H1 (cell line): ENCODE results near the gene PXN. TPM values are rescaled to one million over a fixed set of nuclear protein-coding genes. Genes with fewer than 3 reads are reported as not detected.

ENCODE experiments used
- CTCF ChIA-PET: fragments of 300-600 bp; sonication (Branson Sonifier 250); formaldehyde crosslinking; loops from one replicate; lab custom pipeline; 2021; ENCODE audit not compliant: partially characterized antibody; lab: Charles Lee
- POLR2A ChIA-PET: fragments of 300-600 bp; sonication (Branson Sonifier 250); formaldehyde crosslinking; loops from one replicate; lab custom pipeline; 2021; ENCODE audit warnings: inconsistent platforms; ENCODE audit not compliant: partially characterized antibody; lab: Charles Lee
- DNase-seq, 2 experiments: peaks; one replicate each; pipeline versions ENCODE4 v3.0.0 to v3.0.0-alpha.2; 2010 to 2022; ENCODE audit warnings: low spot score in 2 of 2, low read depth in 1 of 2, mixed read lengths in 1 of 2
- FAIRE-seq: peaks from 2 replicates; lab custom pipeline; 2011; peaks lifted over from hg19 to GRCh38; lab: Jason Lieb, UNC
- H2AFZ ChIP-seq: 2 replicates; pipeline ENCODE4 v1.8.1; 2012; ENCODE audit warnings: low read length, inconsistent platforms
- H2AK5ac ChIP-seq: 2 replicates; pipeline ENCODE4 v1.6.1; 2013; ENCODE audit warnings: low read depth, low read length
- H2BK120ac ChIP-seq: replicated peaks from 2 replicates; pipeline ENCODE3; 2013; ENCODE audit warnings: low read depth, low read length, inconsistent platforms
- H2BK12ac ChIP-seq: 2 replicates; pipeline ENCODE4 v1.6.1; 2013; ENCODE audit warnings: low read depth, low read length
- H2BK15ac ChIP-seq: 2 replicates; pipeline ENCODE4 v1.6.1; 2013; ENCODE audit warnings: low read length
- H2BK20ac ChIP-seq: 2 replicates; pipeline ENCODE4 v1.6.1; 2013; ENCODE audit warnings: low read length
- H2BK5ac ChIP-seq: 2 replicates; pipeline ENCODE4 v1.6.1; 2013; ENCODE audit warnings: low read depth, low read length
- H3K14ac ChIP-seq: 2 replicates; pipeline ENCODE4 v1.6.1; 2013; ENCODE audit warnings: inconsistent platforms; ENCODE audit not compliant: insufficient read length
- H3K18ac ChIP-seq: 2 replicates; pipeline ENCODE4 v1.6.1; 2013; ENCODE audit warnings: low read length; ENCODE audit errors: extremely low read depth
- H3K23ac ChIP-seq: 2 replicates; pipeline ENCODE4 v1.6.1; 2013; ENCODE audit warnings: inconsistent platforms; ENCODE audit not compliant: insufficient read length
- H3K23me2 ChIP-seq: 2 replicates; pipeline ENCODE4 v1.6.1; 2013; ENCODE audit warnings: low read depth, low read length
- H3K27ac ChIP-seq: 2 replicates; pipeline ENCODE4 v1.6.1; 2011; ENCODE audit warnings: low read depth, low read length, inconsistent platforms
- H3K27me3 ChIP-seq, 4 experiments: replicated peaks in 1 of 4; 1 replicate in 1 of 4; 2 replicates in 3 of 4; pipeline versions ENCODE4 v1.6.1 to v1.8.1; 2011 to 2013; ENCODE audit warnings: low read length in 3 of 4, mild to moderate bottlenecking in 3 of 4, inconsistent platforms in 2 of 4, mixed read lengths in 2 of 4, moderate library complexity in 1 of 4; ENCODE audit not compliant: control insufficient read depth in 3 of 4, insufficient read depth in 3 of 4; ENCODE audit errors: extremely low read depth in 1 of 4
- H3K36me3 ChIP-seq, 4 experiments: 2 replicates each; pipeline versions ENCODE4 v1.6.1 to v1.8.1; 2011 to 2013; ENCODE audit warnings: mild to moderate bottlenecking in 4 of 4, low read length in 3 of 4, moderate library complexity in 2 of 4, control low read depth in 1 of 4, inconsistent platforms in 1 of 4; ENCODE audit not compliant: insufficient read depth in 4 of 4, control insufficient read depth in 2 of 4
- H3K4ac ChIP-seq: replicated peaks from 2 replicates; pipeline ENCODE3; 2013; ENCODE audit warnings: low read length, low read depth, mixed read lengths, inconsistent platforms; ENCODE audit not compliant: insufficient read length
- H3K4me1 ChIP-seq, 4 experiments: replicated peaks in 1 of 4; 1 replicate in 1 of 4; 2 replicates in 3 of 4; pipeline versions ENCODE4 v1.6.1 to v1.8.1; 2011 to 2013; ENCODE audit warnings: low read length in 3 of 4, inconsistent platforms in 2 of 4, mixed read lengths in 1 of 4; ENCODE audit not compliant: insufficient read depth in 4 of 4, control insufficient read depth in 3 of 4
- H3K4me2 ChIP-seq, 2 experiments: 2 replicates each; pipeline versions ENCODE4 v1.6.1 to v1.8.1; 2011 to 2013; ENCODE audit warnings: low read depth in 2 of 2, low read length in 2 of 2, control low read depth in 1 of 2, inconsistent platforms in 1 of 2, mild to moderate bottlenecking in 1 of 2; ENCODE audit not compliant: insufficient read depth in 1 of 2
- H3K4me3 ChIP-seq, 4 experiments: fragments of 200-600, 300-600 bp in 1 of 4; sonication (generic), shearing (Covaris generic), sonication (Bioruptor Twin) in 1 of 4; 2 replicates each; pipeline versions ENCODE4 v1.5.1 to v1.8.1; 2011 to 2016; ENCODE audit warnings: low read length in 4 of 4, low read depth in 3 of 4, control low read depth in 2 of 4, inconsistent platforms in 2 of 4, mild to moderate bottlenecking in 2 of 4, mixed read lengths in 1 of 4, moderate library complexity in 1 of 4; ENCODE audit not compliant: insufficient read depth in 2 of 4; ENCODE audit errors: extremely low read depth in 1 of 4
- H3K56ac ChIP-seq: replicated peaks from 2 replicates; pipeline ENCODE3; 2013; ENCODE audit warnings: low read depth, mild to moderate bottlenecking, mixed read lengths, low read length, inconsistent platforms; ENCODE audit not compliant: insufficient read length
- H3K79me1 ChIP-seq: 2 replicates; pipeline ENCODE4 v1.6.1; 2013; ENCODE audit warnings: low read depth, low read length, control low read depth
- H3K79me2 ChIP-seq, 2 experiments: 2 replicates each; pipeline versions ENCODE4 v1.6.1 to v1.8.1; 2012 to 2013; ENCODE audit warnings: low read length in 2 of 2, mild to moderate bottlenecking in 2 of 2, inconsistent platforms in 1 of 2; ENCODE audit not compliant: insufficient read depth in 2 of 2, control insufficient read depth in 1 of 2
- H3K9ac ChIP-seq, 4 experiments: replicated peaks in 1 of 4; 1 replicate in 1 of 4; 2 replicates in 3 of 4; pipeline versions ENCODE4 v1.6.1 to v1.8.1; 2011 to 2013; ENCODE audit warnings: low read depth in 3 of 4, low read length in 3 of 4, control low read depth in 2 of 4, mild to moderate bottlenecking in 2 of 4, moderate library complexity in 2 of 4, inconsistent platforms in 1 of 4; ENCODE audit errors: extremely low read depth in 1 of 4
- H3K9me3 ChIP-seq, 2 experiments: 2 replicates each; pipeline versions ENCODE4 v1.6.1 to v1.8.1; 2012 to 2013; ENCODE audit warnings: mild to moderate bottlenecking in 2 of 2, moderate library complexity in 2 of 2, control low read depth in 1 of 2, inconsistent platforms in 1 of 2, low read depth in 1 of 2, low read length in 1 of 2, mixed read lengths in 1 of 2; ENCODE audit not compliant: insufficient read depth in 2 of 2
- H4K20me1 ChIP-seq, 2 experiments: replicated peaks in 1 of 2; 2 replicates each; pipeline versions ENCODE3 to v1.8.1; 2011 to 2013; ENCODE audit warnings: inconsistent platforms in 2 of 2, low read length in 2 of 2, mild to moderate bottlenecking in 1 of 2; ENCODE audit not compliant: insufficient read depth in 2 of 2, control insufficient read depth in 1 of 2
- H4K5ac ChIP-seq: 2 replicates; pipeline ENCODE4 v1.6.1; 2013; ENCODE audit warnings: low read length, low read depth, mixed read lengths, inconsistent platforms; ENCODE audit not compliant: insufficient read length
- H4K8ac ChIP-seq: 2 replicates; pipeline ENCODE4 v1.8.0; 2013; ENCODE audit warnings: mild to moderate bottlenecking, moderate library complexity, low read length, inconsistent platforms; ENCODE audit not compliant: insufficient read depth; ENCODE audit errors: extremely low read depth
- H4K91ac ChIP-seq: replicated peaks from 2 replicates; pipeline ENCODE3; 2013; ENCODE audit warnings: low read length, mixed read lengths, inconsistent platforms; ENCODE audit not compliant: insufficient read length
- EGR1 ChIP-seq: IDR thresholded peaks from 2 replicates; pipeline ENCODE4 v1.6.1; 2011; ENCODE audit warnings: low read depth, low read length, borderline replicate concordance
- GTF2F1 ChIP-seq: IDR thresholded peaks from 2 replicates; pipeline ENCODE4 v1.6.1; 2012; ENCODE audit warnings: low read depth, low read length, improper control_type of control experiment, borderline replicate concordance
- PHF8 ChIP-seq: fragments of 200-600 bp; sonication (generic); conservative IDR thresholded peaks from 2 replicates; pipeline ENCODE4 v1.7.1; 2012; ENCODE audit warnings: low read depth, mild to moderate bottlenecking, inconsistent platforms, low read length, moderate library complexity
- POLR2A ChIP-seq, 2 experiments: IDR thresholded peaks; 1 replicate in 1 of 2; 2 replicates in 1 of 2; pipeline ENCODE4 v1.6.1; 2011; ENCODE audit warnings: low read depth in 2 of 2, low read length in 2 of 2, mild to moderate bottlenecking in 2 of 2; ENCODE audit errors: control extremely low read depth in 1 of 2
- RAD21 ChIP-seq, 2 experiments: IDR thresholded peaks in 1 of 2; conservative IDR thresholded peaks in 1 of 2; 2 replicates each; pipeline ENCODE4 v1.6.1; 2011; ENCODE audit warnings: low read depth in 2 of 2, low read length in 2 of 2, improper control_type of control experiment in 1 of 2, inconsistent platforms in 1 of 2, mild to moderate bottlenecking in 1 of 2, moderate library complexity in 1 of 2
- RFX5 ChIP-seq: IDR thresholded peaks from 2 replicates; pipeline ENCODE4 v1.6.1; 2011; ENCODE audit warnings: low read depth, low read length, improper control_type of control experiment, borderline replicate concordance
- SIN3A ChIP-seq, 2 experiments: IDR thresholded peaks in 1 of 2; conservative IDR thresholded peaks in 1 of 2; 2 replicates each; pipeline ENCODE4 v1.6.1; 2011 to 2012; ENCODE audit warnings: low read length in 2 of 2, improper control_type of control experiment in 1 of 2, low read depth in 1 of 2, mild to moderate bottlenecking in 1 of 2
- WGBS, 2 experiments: shearing (Covaris generic) in 1 of 2; methylation state at CpG; one replicate each; pipeline versions ENCODE4 v1.1.6 to v1.1.7; 2013 to 2015; ENCODE audit warnings: low lambda C conversion rate in 2 of 2, mixed read lengths in 2 of 2, inconsistent platforms in 1 of 2, low coverage in 1 of 2, missing lambda C conversion rate in 1 of 2; ENCODE audit not compliant: insufficient replicate concordance in 2 of 2, insufficient coverage in 1 of 2, insufficient read length in 1 of 2; ENCODE audit errors: extremely low coverage in 1 of 2, missing lambda C conversion rate in 1 of 2; 5-methylcytosine and 5-hydroxymethylcytosine counted together
- long read RNA-seq, 2 experiments: library from RNA in 1 of 2; library from capped mRNA in 1 of 2; stranded (forward); transcript quantifications; one replicate each; pipeline ENCODE4 v2.0.0, GENCODE V29; 2021; ENCODE audit warnings: inconsistent platforms in 1 of 2
- polyA minus RNA-seq, 3 experiments: library from RNA; depleted of rRNA, polyadenylated mRNA; stranded (reverse); fragments of >200 nt; gene quantifications; 1 replicate in 2 of 3; 2 replicates in 1 of 3; pipeline ENCODE4 v1.2.3, GENCODE V29; 2011
- polyA plus RNA-seq, 7 experiments: library from polyadenylated mRNA; depleted of rRNA in 3 of 7; stranded (reverse) in 5 of 7; unstranded in 2 of 7; fragments of >200 nt in 5 of 7; fragments of 200-250 nt in 2 of 7; gene quantifications; 1 replicate in 5 of 7; 2 replicates in 1 of 7; 4 replicates in 1 of 7; pipeline versions ENCODE4 v1.2.1 to v1.2.3, GENCODE V29; 2011 to 2013; ENCODE audit warnings: missing spikeins in 2 of 7, mixed read lengths in 2 of 7
- total RNA-seq: library from RNA; stranded (reverse); fragmentation: NEBNext Ultra II Directional; extraction: Animal tissue kit (Norgen Biotek cat#: 25700); gene quantifications from 2 replicates; pipeline ENCODE4 v1.2.1, GENCODE V29; 2021

PXN gene
- total RNA-seq (105 and 109 TPM in 2 replicates), polyA plus RNA-seq (2011; rRNA removed) (51.0 and 89.2 TPM in 2 replicates), polyA minus RNA-seq (2011; rRNA and poly(A)+ RNA removed) (45.0 and 62.0 TPM in 2 replicates)
- polyA plus RNA-seq (2011; cell fraction: cytosol; rRNA removed): 29.0 TPM
- polyA plus RNA-seq (2011; cell fraction: nucleus; rRNA removed): 80.4 TPM
- polyA plus RNA-seq (2012, experiment 1 of 2): 58.2 to 73.1 TPM (median 70.3 TPM) in 4 replicates
- polyA plus RNA-seq (2012, experiment 2 of 2): 83.1 TPM
- 88.7 TPM for polyA plus RNA-seq (2013, experiment 1 of 2)
- 91.0 TPM for polyA plus RNA-seq (2013, experiment 2 of 2)
- polyA minus RNA-seq (2011; cell fraction: cytosol; rRNA and poly(A)+ RNA removed): 30.5 TPM
- polyA minus RNA-seq (2011; cell fraction: nucleus; rRNA and poly(A)+ RNA removed): 33.2 TPM
- long read RNA-seq, experiment 1, transcript PXN-204 (11 exons, 3,683 nt): major isoform, 5 of 68 reads
- long read RNA-seq, experiment 1, partial matches to known transcripts: 23 of 68 reads
- long read RNA-seq, experiment 1, other reads (novel, unspliced or antisense): 40 of 68 reads
- long read RNA-seq, experiment 2, partial matches to known transcripts: 0 of 6 reads
- long read RNA-seq, experiment 2, other reads (novel, unspliced or antisense): 6 of 6 reads

GRCh38 chr12:120265473-120266179, at the start of gene PXN:
Gene PXN (minus strand): TSS chr12:120265730. CDS start chr12:120265629, 101 bp downstream.
- peak within 1 kb of the TSS; percentile 34 for H3K4ac ChIP-seq
- H2BK15ac ChIP-seq: peak within 1 kb of the TSS; percentile 88; the same call in 1 of the 2 replicates
- peaks cover 21% of the 10 kb centered on the region for H3K79me1 ChIP-seq
- no peak within 1 kb of the TSS for H2BK120ac ChIP-seq
- H3K56ac ChIP-seq: peak within 1 kb of the TSS; percentile 74
- H3K23me2 ChIP-seq: peaks cover 8% of the 10 kb centered on the region; the same call in 1 of the 2 replicates
- peak within 1 kb of the TSS; percentile 80; the same call in 1 of the 2 replicates for H2BK12ac ChIP-seq
- no peak within 1 kb of the TSS for H3K23ac ChIP-seq
- peaks cover 7 to 14% of the 10 kb centered on the region in 2 experiments for H4K20me1 ChIP-seq
- peak within 1 kb of the TSS; percentile 83 for H4K8ac ChIP-seq
- H3K9me3 ChIP-seq: no peaks in the 10 kb centered on the region
- peak within 1 kb of the TSS; percentile 92 to 96 for H3K4me2 ChIP-seq
- POLR2A ChIA-PET: interaction anchor here (0.9 to 88.3 kb wide), 6 partner anchors 2 to 173 kb away, joined by 3 to 4270 read pairs (median 4); partner anchors contain the start of genes GCN1, PXN, RAB35 and RNU4-1
- peak within 1 kb of the TSS; percentile 46 for H4K5ac ChIP-seq
- H2AK5ac ChIP-seq: no peak within 1 kb of the TSS
- no peaks in the 10 kb centered on the region for H3K36me3 ChIP-seq
- peak within 1 kb of the TSS; percentile 83 for H3K27ac ChIP-seq
- H3K18ac ChIP-seq: peak within 1 kb of the TSS; percentile 87
- H3K79me2 ChIP-seq: peaks cover 35 to 47% of the 10 kb centered on the region in 2 experiments
- H3K27me3 ChIP-seq: no peaks in the 10 kb centered on the region
- peak within 1 kb of the TSS; percentile 98 for H2AFZ ChIP-seq
- H2BK20ac ChIP-seq: peak within 1 kb of the TSS; percentile 13; the same call in 1 of the 2 replicates
- peak within 1 kb of the TSS; percentile 35 to 94 (median 77) for H3K9ac ChIP-seq
- H3K4me1 ChIP-seq: peaks cover 15 to 29% (median 19%) of the 10 kb centered on the region in 4 experiments
- peak within 1 kb of the TSS; percentile 65 to 85 (median 80) for H3K4me3 ChIP-seq
- H2BK5ac ChIP-seq: peak within 1 kb of the TSS; percentile 44; the same call in 1 of the 2 replicates
- CTCF ChIA-PET: interaction anchor here (0.6 to 34.8 kb wide), 20 partner anchors 8 to 163 kb away, joined by 3 to 930 read pairs (median 5); partner anchors contain the start of genes RAB35, RNU4-2, RPLP0 and SIRT4
- peak within 1 kb of the TSS; percentile 50 for H4K91ac ChIP-seq
- 11% methylated on average over 25 of the region's 81 CpGs; no CpG with 5 or more reads in 1 of the 2 experiments for WGBS, 2 experiments
- DNase-seq (peak in 1 of 2 experiments; percentile 97), FAIRE-seq (no peak)
- no peak within 1 kb of the TSS for H3K14ac ChIP-seq
- TF ChIP-seq RFX5 (no peak), EGR1 (peak; percentile 79; the same call in 1 of the 2 replicates), PHF8 (peak; percentile 79; the same call in 1 of the 2 replicates), RAD21 (IDR thresholded peaks at IDR 0.05 in 1 of 2, conservative IDR thresholded peaks at IDR 0.05 in 1 of 2; ENCODE audit: low read depth in 2 of 2, low read length in 2 of 2) (peak; percentile 87 to 91), POLR2A (IDR thresholded peaks at IDR 0.05; ENCODE audit: control extremely low read depth in 1 of 2, low read depth in 2 of 2, low read length in 2 of 2) (peak in 1 of 2 experiments; percentile 70; a peak in 2 of 3 replicates), GTF2F1 (no peak), SIN3A (conservative IDR thresholded peaks at IDR 0.05 in 1 of 2, IDR thresholded peaks at IDR 0.05 in 1 of 2; ENCODE audit: low read depth in 1 of 2, low read length in 2 of 2) (0 out of 4 replicates have a peak, but pooled peaks of 1 of the 2 experiments have one; percentile 11)
